NCI-H345 (cell line): ENCODE measurements around the gene HSD17B8.

Experiments
- DNase-seq: peaks from one replicate; lab custom pipeline; 2025; lab: John Stamatoyannopoulos, UW

The HSD17B8 gene

DNA sequence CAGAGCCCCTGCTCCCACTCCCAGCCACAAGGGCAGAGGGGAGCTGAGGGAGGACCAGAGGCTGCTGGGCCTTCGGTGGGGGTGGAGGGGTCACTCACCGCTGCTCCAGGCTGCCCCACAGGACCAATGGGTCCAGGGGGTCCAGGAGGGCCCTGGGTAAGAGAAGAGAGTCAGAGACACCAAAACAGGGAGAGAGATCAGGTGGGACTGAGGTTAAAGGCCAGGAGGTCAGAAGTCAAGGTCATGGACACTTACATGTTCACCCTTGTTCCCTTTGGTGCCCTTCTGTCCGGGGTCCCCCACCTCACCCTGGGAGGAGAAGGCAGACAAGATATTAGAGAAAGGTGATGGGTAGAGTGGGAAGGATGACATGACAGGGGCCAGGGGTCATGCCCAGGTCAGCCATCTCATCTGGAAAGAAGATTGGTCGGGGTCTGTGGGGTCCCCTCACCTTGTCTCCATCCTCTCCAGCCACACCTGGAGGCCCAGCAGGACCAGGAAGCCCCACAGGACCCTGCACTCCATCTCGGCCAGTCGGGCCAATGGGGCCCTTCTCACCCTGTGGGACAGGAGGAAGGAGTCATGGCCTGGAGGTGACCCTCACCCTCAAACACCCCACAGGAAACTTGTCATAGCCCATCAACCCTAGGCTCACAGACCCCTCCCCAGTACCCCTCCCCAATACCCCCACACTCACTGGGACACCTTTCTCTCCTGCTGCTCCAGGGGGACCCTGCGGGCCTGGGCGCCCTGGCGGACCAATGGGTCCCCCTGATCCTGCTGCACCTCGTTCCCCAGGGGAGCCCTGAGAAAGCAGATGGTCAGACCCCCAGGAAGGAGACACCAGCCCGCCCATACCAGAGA lies 33.2 kb upstream of the HSD17B8 start:
- DNase-seq: no peak

DNA sequence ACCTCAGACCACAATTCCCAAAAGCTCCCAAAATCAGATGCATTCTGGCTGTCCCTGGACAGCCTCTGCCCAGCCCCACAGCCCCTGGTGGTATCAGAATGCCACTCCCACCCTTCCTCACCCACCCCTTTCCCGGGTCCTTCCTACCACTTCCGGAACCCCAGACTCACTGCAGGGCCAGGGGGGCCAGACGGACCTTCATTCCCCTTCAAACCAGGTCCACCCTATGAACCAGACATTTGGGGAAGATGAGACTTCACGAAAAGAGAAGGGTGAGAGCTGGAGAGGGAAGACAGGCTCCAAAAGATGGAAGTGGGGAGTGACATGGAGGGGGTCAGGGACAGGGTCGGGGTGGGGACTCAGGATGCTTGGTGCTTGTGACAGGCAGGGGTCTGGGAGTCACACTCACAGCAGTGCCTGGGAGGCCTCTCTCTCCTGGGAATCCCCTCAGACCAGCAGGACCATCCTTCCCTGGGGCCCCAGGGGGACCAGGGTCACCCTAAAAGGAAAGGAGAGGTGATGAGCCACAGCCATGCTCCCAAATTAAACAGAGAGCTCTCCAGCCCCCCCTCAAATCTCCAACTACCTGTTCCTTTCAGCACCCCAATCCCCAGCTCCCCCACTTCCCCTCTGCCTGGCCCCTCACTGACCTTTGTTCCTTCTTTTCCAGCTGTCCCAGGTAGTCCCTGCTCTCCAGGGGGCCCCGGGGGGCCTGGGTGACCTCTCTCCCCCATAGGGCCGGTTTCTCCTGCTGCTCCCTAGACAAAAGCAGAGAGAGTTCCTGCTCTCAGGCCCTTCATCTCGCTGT lies 32.4 kb upstream of the HSD17B8 start:
- DNase-seq: no peak

DNA sequence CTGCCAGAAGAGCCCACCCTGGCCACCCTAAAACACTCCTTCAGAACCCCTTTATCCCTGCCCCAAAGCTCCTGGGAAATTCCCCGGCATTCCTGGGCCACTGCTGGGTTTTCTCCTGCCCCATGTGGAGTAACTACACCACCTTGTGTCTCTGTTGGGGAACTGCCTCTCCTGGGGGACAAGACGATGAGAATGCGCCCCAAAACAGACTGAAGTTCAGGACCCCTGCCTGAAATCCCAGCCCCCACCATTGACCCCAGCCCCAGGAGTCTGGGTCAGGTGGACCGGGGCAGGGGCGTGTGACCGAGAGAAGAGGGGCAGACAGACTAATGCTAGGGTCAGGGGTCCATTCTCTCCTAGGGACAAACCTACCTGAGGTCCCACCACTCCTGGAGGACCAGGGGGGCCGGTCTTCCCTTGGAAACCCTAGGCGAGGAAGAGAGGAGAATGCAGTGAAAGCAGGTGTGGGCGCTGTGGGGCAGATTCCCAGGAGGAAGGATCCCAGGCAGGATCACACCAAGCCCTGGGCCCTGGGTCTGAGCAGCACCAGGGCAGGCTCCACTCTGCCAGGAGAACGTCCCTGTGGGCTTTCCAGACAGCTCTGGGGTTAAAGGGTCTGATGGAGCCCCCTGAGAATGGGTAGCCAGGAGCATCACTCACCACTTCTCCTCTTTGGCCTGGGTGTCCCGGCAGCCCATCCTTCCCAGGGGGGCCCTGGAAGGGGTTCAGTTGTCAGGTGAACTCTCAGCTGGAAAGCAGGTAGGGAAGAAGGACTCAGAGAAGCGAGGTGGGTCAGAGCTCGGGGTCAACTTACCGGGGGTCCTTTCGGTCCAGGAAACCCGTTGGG lies 31.5 kb upstream of the HSD17B8 start:
- DNase-seq: no peak

GRCh38 chr6:33173535-33174180 lies 30.8 kb upstream of the HSD17B8 start:
- no peak for DNase-seq

GRCh38 chr6:33174784-33175183 lies 29.7 kb upstream of the HSD17B8 start:
- DNase-seq: no peak

DNA sequence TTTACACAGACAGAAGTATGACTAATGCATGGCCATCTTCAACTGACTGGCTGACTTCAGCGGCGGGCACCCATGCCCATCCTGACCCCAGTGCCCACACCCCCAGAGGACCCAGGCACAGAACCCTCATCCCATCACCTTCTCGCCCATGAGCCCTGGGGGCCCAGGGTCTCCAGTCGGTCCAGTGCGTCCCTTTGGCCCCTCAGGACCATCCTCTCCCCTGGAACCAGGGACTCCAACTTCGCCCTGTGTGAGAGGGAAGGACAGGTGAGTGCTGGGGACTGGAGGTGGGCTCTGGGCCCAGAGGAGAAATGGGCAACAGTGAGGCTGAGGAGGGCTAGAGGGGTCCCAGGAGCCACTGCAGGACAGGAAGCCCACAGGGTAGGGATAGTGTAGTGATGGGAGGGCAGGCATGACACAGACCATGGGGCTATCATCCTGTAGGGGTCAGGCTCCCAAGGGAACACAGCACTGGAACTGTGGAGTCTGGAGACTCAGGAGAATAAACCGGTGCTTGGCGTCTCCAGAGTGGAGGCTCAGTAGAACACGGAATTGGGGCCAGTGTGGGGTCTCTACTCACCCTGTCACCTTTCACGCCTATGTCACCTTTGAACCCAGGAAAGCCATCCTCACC lies 28.9 kb upstream of the HSD17B8 start:
- no peak for DNase-seq

GRCh38 chr6:33176906-33177305 lies 27.5 kb upstream of the HSD17B8 start:
- no peak for DNase-seq

DNA sequence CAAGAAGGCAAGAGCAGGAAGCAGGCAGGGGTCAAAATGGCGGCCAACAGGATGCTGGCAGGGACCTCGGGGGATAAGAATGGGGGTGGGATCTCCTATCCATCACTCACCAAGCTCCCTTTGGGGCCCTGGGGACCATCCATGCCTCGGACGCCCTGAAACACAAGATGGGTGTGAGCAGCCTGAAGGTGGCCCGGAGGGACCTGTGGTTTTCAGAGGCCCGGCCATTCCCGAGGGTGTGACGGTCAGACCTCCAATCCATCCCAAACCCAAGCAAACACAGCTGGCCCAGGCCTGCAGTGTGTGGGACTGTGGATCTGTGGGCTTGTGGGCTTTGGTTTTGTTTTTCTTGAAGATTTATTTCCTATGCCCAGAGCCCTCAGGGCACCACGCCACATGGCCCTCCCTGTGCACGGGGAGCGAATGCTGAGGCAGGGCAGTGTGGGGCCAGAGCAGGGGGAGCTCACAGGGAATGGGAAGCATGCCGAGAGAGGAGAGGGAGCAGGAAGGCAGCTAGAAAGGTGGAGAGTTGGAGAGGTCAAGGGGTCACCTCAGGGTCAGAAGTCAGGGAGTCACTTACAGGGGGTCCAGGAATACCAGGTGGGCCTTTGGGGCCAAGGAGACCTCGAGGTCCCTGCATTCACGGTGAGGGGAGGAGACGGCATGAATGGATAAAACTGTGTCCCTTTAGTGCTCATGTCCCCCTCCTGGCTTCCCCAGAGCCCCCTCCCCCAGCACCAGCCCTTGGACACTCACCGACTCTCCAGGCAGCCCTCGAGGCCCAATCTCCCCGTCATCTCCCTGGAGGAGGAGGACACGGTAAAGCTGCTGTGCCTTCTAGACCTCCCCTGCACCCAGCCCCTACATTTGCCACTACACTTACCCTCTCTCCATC lies 26.7 kb upstream of the HSD17B8 start:
- no peak for DNase-seq

- DNase-seq: no peak
These were observed 25.5 kb upstream of the HSD17B8 start for GRCh38 chr6:33178755-33179475.

- DNase-seq: no peak
These were observed 23.3 kb upstream of the HSD17B8 start for GRCh38 chr6:33181141-33181540.

DNA sequence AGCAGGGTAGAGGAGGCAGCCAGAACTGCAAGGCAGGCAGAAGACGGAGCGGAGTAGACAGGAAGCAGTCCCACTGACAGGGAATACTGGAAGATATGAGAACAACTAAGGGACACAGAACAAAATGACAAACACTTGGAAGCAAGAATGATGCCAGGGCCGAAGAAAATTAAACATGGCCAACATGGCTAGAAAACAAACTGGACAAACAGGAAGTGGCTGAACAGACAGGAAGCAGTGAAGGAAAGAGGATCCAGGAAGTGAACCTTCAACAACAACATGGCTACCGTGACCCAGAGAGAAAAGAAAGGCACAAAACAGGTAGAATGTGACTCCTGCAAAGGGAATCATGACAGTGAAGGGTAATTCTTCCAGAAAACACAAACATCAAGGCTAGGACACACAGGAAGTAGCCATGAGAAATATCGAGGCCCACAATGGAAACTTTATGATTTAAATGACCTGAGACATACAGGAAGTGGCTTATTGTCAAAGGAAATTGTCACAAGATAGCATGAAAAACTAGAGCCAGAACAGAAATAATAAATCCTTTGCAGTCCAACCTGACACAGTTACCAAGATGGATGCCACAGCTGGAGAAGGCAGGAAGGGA lies 21.3 kb upstream of the HSD17B8 start:
- DNase-seq: no peak

- no peak for DNase-seq
These were observed 19.3 kb upstream of the HSD17B8 start for GRCh38 chr6:33185190-33185589.

GRCh38 chr6:33185654-33186187 lies 18.7 kb upstream of the HSD17B8 start:
- no peak for DNase-seq

DNA sequence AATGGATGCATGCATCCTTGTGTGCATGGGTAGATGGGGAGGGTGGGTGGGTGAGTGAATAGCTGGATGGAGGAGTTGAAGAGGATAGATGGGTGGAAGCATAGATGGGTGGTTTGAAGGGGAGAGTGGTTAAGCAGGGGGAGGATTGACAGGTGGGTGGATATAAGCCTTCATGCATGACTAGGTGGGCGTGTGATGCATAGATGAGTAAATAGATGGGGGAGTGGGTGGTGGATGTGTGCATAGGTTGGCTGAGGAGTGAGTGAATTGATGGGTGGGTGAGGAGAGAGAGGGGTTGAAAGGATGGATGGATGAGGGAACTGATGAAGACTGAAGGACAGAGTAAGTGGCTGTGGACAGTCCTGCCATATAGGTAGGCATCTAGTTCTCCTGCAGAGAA lies 16.6 kb upstream of the HSD17B8 start:
- DNase-seq: no peak

- no peak for DNase-seq
These were observed 15.3 kb upstream of the HSD17B8 start for GRCh38 chr6:33189164-33189563.

- DNase-seq: no peak
These were observed 14.6 kb upstream of the HSD17B8 start for GRCh38 chr6:33189625-33190448.

DNA sequence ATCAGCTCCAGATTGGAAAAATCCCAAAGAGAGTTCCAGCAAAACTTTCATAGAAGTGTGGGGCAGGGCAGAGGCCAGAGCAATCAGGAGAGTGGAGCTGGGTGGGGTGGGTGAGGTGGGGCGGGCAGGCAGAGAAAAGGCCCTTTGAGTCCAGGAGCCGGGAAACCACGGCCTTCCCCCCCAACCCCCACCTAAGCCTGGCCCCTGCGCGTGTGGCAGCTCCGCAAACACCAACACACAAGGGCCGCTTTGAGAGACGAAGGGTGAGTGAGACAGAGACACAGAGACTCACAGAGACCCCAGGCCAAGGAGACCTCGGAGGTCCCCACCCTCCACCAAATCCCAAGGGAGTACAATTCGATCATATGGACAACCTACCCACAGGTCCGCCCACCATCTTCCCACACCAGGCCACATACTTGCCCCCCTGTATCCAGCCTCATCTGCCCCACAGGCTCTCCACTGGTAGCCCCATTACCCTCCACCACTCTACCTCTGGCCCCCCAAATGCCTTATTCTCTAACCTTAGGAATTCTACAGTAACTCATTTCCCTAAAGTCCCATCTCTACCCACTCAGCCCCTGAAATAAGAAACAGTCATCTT lies 13.8 kb upstream of the HSD17B8 start:
- no peak for DNase-seq
